GM10248 (cell line): ENCODE measurements around the gene ANKS3.

ENCODE experiments used
- CTCF ChIA-PET: fragments of 300-600 bp; sonication (Branson Sonifier 250); formaldehyde crosslinking; extraction: SDS; loops from one replicate; lab custom pipeline; 2021; ENCODE audit warnings: antibody characterized with exemption; lab: Yijun Ruan, JAX
- POLR2A ChIA-PET: fragments of 350-650 bp; sonication (Branson Sonifier 250); formaldehyde crosslinking; extraction: SDS; loops from one replicate; lab custom pipeline; 2020; ENCODE audit warnings: antibody characterized with exemption; lab: Yijun Ruan, JAX
- DNase-seq: peaks from one replicate; pipeline ENCODE4 v3.0.0; 2012; ENCODE audit errors: extremely low spot score
- CTCF ChIP-seq: IDR thresholded peaks from 2 replicates; pipeline ENCODE4 v1.5.1; 2012; ENCODE audit warnings: mild to moderate bottlenecking, low read depth; ENCODE audit errors: extremely low read depth, missing control alignments, control extremely low read depth

ANKS3 gene

GRCh38 chr16:4675864-4676786, 57.9 kb downstream of the ANKS3 start:
- CTCF ChIA-PET = interaction anchor here (1.1 to 2.1 kb wide), 2 partner anchors 20 to 25 kb away, joined by 3 to 11 read pairs; no protein-coding TSS in a partner anchor

GRCh38 chr16:4674926-4675530, 59.0 kb downstream of the ANKS3 start:
- ChIA-PET CTCF (no interaction called here), POLR2A (no interaction called here)
- TF ChIP-seq CTCF = no peak
- no peak for DNase-seq

More at GRCh38 chr16:4675864-4676786, 57.9 kb downstream of the ANKS3 start:
- POLR2A ChIA-PET = interaction anchor here (1.0 kb wide), 1 partner anchor 58 kb away, joined by 3 read pairs; the partner anchor contains the start of gene DNAAF8
- no peak for TF ChIP-seq CTCF
- DNase-seq = no peak

- ChIA-PET POLR2A (no interaction called here), CTCF (no interaction called here)
- DNase-seq = no peak
- no peak for TF ChIP-seq CTCF
These were observed 60.6 kb downstream of the ANKS3 start for GRCh38 chr16:4673387-4674046.

GRCh38 chr16:4668313-4668960, 65.6 kb downstream of the ANKS3 start:
- DNase-seq = no peak
- ChIA-PET CTCF (interaction anchor here (2.3 kb wide), 1 partner anchor 18 kb away, joined by 13 read pairs; no protein-coding TSS in a partner anchor), POLR2A (no interaction called here)

GRCh38 chr16:4667203-4667963, 66.7 kb downstream of the ANKS3 start:
- POLR2A ChIA-PET = no interaction called here
- CTCF ChIA-PET = no interaction called here
- TF ChIP-seq CTCF = no peak
- DNase-seq = no peak

More at GRCh38 chr16:4668313-4668960, 65.6 kb downstream of the ANKS3 start:
- TF ChIP-seq CTCF = no peak
